GM19240 (cell line): Measurements from ENCODE around the gene RGPD8.

Experiments used
- DNase-seq: peaks from one replicate; pipeline ENCODE4 v3.0.0; 2011; ENCODE audit warnings: low spot score; ENCODE audit not compliant: insufficient read length

The RGPD8 gene

DNA sequence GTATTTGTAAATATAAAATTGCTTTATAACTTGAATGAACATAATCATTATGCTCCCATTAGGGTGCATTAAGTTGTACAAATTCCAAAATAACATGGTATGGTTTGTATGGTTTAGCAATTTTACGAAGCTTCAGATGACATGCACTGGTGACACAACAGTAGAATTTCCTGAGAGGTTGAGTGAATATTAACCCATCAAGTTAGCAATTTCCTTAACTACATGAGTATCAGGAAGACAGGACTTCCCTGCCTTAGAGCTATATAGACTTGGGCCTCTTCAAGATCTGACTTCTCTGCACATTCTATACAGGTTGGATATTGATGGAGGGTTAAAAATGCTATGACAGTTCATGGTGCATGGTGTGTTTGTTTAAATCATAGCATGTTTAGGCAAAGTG lies 97.8 kb downstream of the RGPD8 start:
- no peak for DNase-seq

DNA sequence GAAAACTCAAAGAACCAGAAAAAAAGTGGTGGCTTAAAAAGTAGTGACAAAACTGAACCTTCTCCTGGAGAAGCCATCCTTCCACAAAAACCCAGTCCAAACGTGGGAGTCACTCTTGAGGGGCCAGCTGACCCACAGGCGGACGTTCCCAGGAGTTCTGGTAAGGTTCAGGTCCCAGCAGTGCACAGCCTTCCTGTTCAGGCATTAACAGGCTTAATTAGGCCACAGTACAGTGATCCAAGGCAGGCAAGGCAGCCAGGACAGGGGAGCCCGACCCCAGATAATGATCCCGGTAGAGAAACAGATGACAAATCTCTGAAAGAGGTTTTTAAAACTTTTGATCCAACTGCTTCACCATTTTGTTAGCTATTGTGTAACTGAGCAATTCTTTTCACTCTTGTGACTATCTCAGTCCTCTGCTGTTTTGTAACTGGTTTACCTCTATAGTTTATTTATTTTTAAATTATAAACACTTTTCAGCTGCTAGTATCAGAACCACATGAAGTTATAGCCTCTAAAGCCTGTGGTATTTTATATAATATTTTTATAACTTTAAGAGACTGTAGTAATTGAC lies 101.2 kb downstream of the RGPD8 start:
- DNase-seq: no peak

DNA sequence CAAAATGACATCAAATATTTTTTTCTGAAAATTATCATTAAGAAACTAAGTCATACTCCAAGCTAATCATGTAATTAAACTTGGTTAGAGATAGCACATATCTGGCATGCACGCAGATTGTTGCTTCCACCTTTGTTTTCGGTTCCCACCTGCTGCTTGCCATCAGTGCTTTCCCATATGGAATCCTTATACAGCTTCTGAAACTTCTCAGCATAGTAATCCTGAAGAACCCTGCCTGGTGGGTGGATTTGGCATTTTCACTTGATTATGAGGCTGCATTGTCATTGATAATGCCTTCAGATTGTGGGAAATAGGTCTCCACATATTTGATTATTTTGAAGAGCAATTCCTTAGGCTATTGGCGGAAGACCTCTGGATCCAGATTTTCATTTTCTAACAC lies 110.5 kb downstream of the RGPD8 start:
- no peak for DNase-seq

DNA sequence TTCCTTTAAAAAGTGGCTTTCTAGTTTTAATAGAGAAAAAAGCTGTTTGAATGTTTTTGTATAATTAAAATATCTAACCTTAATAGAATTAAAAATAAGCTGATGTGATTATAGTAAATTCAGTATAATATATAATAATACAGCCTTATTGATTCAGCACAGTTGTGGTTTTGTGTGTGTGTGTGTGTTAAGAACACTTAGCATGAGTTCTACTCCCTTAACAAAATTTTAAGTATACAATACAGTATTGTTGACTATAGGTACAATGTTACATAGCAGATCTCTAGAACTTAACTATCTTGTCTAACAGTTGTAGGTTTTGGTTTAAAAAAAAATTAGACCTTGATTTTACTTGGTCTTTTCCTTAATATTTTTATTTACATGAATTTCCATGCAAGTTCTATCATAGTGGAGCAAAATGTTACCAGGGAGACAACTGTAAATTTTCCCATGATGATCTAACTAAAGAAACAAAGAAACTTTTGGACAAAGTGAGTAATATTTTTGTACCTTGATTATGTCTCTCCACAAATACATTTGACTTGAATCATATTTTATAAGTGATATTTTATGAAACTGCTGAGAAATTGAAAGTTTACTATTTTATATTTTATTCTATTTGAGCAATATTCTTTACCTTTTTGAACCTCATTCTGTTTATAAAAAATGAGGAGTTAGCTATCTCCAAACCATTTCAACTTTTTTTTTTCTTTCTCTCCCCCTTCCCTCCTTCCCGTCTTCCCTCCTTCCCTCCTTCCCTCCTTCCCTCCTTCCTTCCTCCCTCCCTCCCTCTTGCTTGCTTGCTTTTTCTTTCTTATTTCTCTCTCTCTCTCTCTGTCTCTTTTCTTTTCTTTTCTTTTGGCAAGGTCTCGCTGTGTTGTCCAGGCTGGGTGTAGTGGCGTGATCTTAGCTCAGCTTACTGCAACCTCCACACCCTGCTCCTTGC lies 111.8 kb downstream of the RGPD8 start:
- DNase-seq: no peak
